ENCODE results near the gene INPP1.
"Not testable (repeated sequence)": the region's sequence is repeated elsewhere in the genome, so short reads cannot be mapped to it uniquely, and the experiment has no call there.

Gene INPP1

GRCh38 chr2:190311893-190312634 is 31.3 kb upstream of the INPP1 start:
- no peak for DNase-seq (ENCODE audit: low read depth)
- no peak for TF ChIP-seq CTCF (IDR thresholded peaks at IDR 0.05; ENCODE audit: control insufficient read depth, insufficient read depth, low read depth, low read length, missing control alignments)
- no peak overlapping the region for H3K4me3 ChIP-seq (ENCODE audit: control insufficient read depth, low read depth, low read length)

- not testable (repeated sequence) for H3K4me3 ChIP-seq (ENCODE audit: control insufficient read depth, low read depth, low read length); DNase-seq (ENCODE audit: low read depth)
These were observed 30.8 kb upstream of the INPP1 start for GRCh38 chr2:190312635-190313025.

- H3K4me3 ChIP-seq (ENCODE audit: control insufficient read depth, low read depth, low read length): no peak overlapping the region
- no peak for DNase-seq (ENCODE audit: low read depth)
- TF ChIP-seq CTCF (IDR thresholded peaks at IDR 0.05; ENCODE audit: control insufficient read depth, insufficient read depth, low read depth, low read length, missing control alignments): no peak
These were observed 29.5 kb upstream of the INPP1 start for GRCh38 chr2:190313880-190314279.

GRCh38 chr2:190315273-190315672 is 28.1 kb upstream of the INPP1 start:
- no peak for TF ChIP-seq CTCF (IDR thresholded peaks at IDR 0.05; ENCODE audit: control insufficient read depth, insufficient read depth, low read depth, low read length, missing control alignments)
- no peak for DNase-seq (ENCODE audit: low read depth)
- no peak overlapping the region for H3K4me3 ChIP-seq (ENCODE audit: control insufficient read depth, low read depth, low read length)

GRCh38 chr2:190318514-190318913 is 24.9 kb upstream of the INPP1 start:
- peak overlapping the region; percentile 73 for H3K4me3 ChIP-seq (ENCODE audit: control insufficient read depth, low read depth, low read length)
- DNase-seq (ENCODE audit: low read depth): no peak

GRCh38 chr2:190318931-190319554 is 24.3 kb upstream of the INPP1 start:
- H3K4me3 ChIP-seq (ENCODE audit: control insufficient read depth, low read depth, low read length): peak overlapping the region; percentile 73
- DNase-seq (ENCODE audit: low read depth): no peak
- no peak for TF ChIP-seq CTCF (IDR thresholded peaks at IDR 0.05; ENCODE audit: control insufficient read depth, insufficient read depth, low read depth, low read length, missing control alignments)

More at GRCh38 chr2:190318514-190318913, 24.9 kb upstream of the INPP1 start:
- no peak for TF ChIP-seq CTCF (IDR thresholded peaks at IDR 0.05; ENCODE audit: control insufficient read depth, insufficient read depth, low read depth, low read length, missing control alignments)
